ENCODE measurements around the gene WNT7B. TPM values are rescaled to one million over a fixed set of nuclear protein-coding genes. Genes with fewer than 3 reads are reported as not detected.

WNT7B gene
- total and polyA plus RNA-seq, 2 experiments from 2014 or later = 0.10 TPM; not detected in 1

DNA sequence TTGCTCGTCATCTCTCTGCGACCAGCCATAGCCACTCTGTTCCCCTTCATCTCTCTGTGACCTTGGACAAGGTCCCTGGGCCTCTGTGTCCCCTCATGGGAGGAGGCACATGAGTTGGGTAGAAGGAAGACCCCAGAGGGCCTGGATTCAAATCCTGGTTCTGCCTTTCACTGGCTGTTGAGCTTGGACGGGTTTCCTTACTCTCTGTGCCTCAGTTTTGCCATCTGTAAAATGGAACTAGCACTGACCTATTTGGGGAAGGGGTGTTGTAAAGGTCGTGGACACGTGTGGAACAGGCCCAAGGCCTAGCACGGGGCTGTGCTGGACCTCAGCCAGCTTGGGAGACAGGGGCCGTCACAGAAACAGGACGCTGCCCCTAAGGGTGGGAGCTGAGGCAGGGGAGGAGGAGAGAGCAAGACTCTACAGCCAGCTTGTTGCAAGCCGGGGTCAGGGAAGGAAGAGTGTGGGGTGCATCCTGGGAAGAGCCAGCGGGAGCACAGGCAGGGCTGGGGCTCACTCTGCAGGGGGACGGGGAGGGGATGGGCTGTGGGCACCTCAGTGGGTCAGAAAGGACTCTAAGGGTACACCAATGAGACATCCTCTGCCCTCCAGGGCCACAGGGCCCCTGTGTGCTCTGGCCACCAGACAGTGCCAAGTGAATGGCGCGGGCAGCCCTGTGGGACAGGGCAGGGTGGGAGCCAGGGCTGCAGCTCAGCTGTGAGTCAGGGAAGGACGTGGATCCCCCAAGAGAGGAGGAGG is 59.1 kb downstream of the WNT7B start:
- TF ChIP-seq, protein P1, sequence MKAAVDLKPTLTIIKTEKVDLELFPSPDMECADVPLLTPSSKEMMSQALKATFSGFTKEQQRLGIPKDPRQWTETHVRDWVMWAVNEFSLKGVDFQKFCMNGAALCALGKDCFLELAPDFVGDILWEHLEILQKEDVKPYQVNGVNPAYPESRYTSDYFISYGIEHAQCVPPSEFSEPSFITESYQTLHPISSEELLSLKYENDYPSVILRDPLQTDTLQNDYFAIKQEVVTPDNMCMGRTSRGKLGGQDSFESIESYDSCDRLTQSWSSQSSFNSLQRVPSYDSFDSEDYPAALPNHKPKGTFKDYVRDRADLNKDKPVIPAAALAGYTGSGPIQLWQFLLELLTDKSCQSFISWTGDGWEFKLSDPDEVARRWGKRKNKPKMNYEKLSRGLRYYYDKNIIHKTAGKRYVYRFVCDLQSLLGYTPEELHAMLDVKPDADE (IDR thresholded peaks at IDR 0.05) = no peak
- TF ChIP-seq ZNF114 (CRISPR knock-in tag; IDR thresholded peaks at IDR 0.05) = no peak
- no peak for TF ChIP-seq JUNB (IDR thresholded peaks at IDR 0.05; ENCODE audit: unreplicated experiment)
- no peak for TF ChIP-seq NANOG (IDR thresholded peaks at IDR 0.05; ENCODE audit: borderline replicate concordance)
- no peak for TF ChIP-seq CREB1 (CRISPR knock-in tag; IDR thresholded peaks at IDR 0.05; ENCODE audit: low read depth)
- TF ChIP-seq STAT1 (IDR thresholded peaks at IDR 0.05; ENCODE audit: unreplicated experiment) = no peak
- TF ChIP-seq ZNF462 (CRISPR knock-in tag; IDR thresholded peaks at IDR 0.05) = no peak
- no peak for TF ChIP-seq EZH2phosphoT487 (IDR thresholded peaks at IDR 0.05; ENCODE audit: unreplicated experiment)
- TF ChIP-seq EZH2 (IDR thresholded peaks at IDR 0.05; ENCODE audit: low read depth, unreplicated experiment) = no peak
- no peak for TF ChIP-seq CTCF (conservative IDR thresholded peaks at IDR 0.05; ENCODE audit: low read depth in 2 of 2)
- no peaks in the 10 kb centered on the region; the same call in 1 of the 3 replicates for H3K9me3 Mint-ChIP-seq
- no peaks in the 10 kb centered on the region for H3K79me2 ChIP-seq (replicated peaks; ENCODE audit: insufficient read depth)
- no peak overlapping the region for H3K4me2 ChIP-seq
- ATAC-seq (no peak), DNase-seq (ENCODE audit: low spot score) (no peak)
- no peaks in the 10 kb centered on the region; the same call in 2 of the 3 replicates for H3K4me1 Mint-ChIP-seq
- H3K4me1 ChIP-seq (ENCODE audit: insufficient read depth) = no peaks in the 10 kb centered on the region
- H3K27ac Mint-ChIP-seq = no peak overlapping the region
- H3K4me3 ChIP-seq = no peak overlapping the region
- H3F3A ChIP-seq (replicated peaks; ENCODE audit: low read depth) = no peaks in the 10 kb centered on the region
- no peak overlapping the region for H3K4me3 Mint-ChIP-seq
- H3K27me3 Mint-ChIP-seq (ENCODE audit: insufficient read depth, low read depth, poor library complexity) = peaks cover 9% of the 10 kb centered on the region
- no peaks in the 10 kb centered on the region for H3K9me2 ChIP-seq (ENCODE audit: insufficient read depth)
- no peaks in the 10 kb centered on the region for H3K36me3 ChIP-seq (ENCODE audit: insufficient read depth)
- H3K27ac ChIP-seq (ENCODE audit: low read depth) = no peak overlapping the region
- H3K36me3 Mint-ChIP-seq (ENCODE audit: low read depth) = no peaks in the 10 kb centered on the region
- no peaks in the 10 kb centered on the region for H4K20me1 ChIP-seq (replicated peaks; ENCODE audit: insufficient read depth)
- no peak overlapping the region for H2AFZ ChIP-seq
- H3K27me3 ChIP-seq (ENCODE audit: insufficient read depth) = no peaks in the 10 kb centered on the region

Measured in GM23338 (cell line).